Epithelial cell of proximal tubule (primary cell): ENCODE data around the gene TMCC2. TPM values are rescaled to one million over a fixed set of nuclear protein-coding genes. Genes with fewer than 3 reads are reported as not detected.
A peak's percentile ranks its signal among the peaks of the same experiment; 100 is the strongest.
"Not testable (repeated sequence)": the region's sequence is repeated elsewhere in the genome, so short reads cannot be mapped to it uniquely, and the experiment has no call there.

Experiments
- DNase-seq: peaks from one replicate; pipeline ENCODE4 v3.0.0-alpha.2; 2011; ENCODE audit warnings: low read depth
- H3K4me3 ChIP-seq: 2 replicates; pipeline ENCODE4 v1.5.1; 2011; ENCODE audit warnings: low read depth, mild to moderate bottlenecking, low read length
- CTCF ChIP-seq: conservative IDR thresholded peaks from 2 replicates; pipeline ENCODE4 v1.5.1; 2012; ENCODE audit warnings: low read depth, mild to moderate bottlenecking, low read length
- total RNA-seq: library from RNA; depleted of rRNA; stranded (reverse); fragments of >200 nt; gene quantifications from 2 replicates; pipeline ENCODE4 v1.2.3, GENCODE V29; 2015

Gene TMCC2
- total RNA-seq: 4.4 and 5.0 TPM in 2 replicates

DNA sequence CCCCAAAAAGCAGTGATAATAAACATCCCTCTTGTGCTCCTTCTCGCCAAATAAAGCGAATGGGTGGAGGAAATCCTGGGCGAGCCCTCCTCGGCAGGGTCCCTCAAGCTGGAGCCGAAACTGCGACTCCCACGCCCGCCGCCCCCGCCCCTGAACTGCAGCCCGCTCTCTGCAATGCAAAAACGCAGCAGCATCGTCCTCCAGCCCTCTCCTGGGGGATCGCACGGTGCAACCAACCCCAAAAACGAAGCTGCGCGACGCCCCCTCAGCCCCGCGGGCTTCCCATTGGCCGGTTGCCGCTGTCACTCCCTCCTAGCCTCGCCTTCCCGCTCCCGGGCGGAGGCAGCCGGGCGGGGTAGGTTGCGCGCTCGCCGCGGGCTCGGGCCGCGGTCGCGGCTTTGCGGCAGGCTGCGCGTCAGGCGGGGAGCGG, at the start of gene TMCC2:
TMCC2 (plus strand) TSS at position 363 of the 430 bp plus-strand sequence. CDS start 619 bp downstream, outside the sequence.
- DNase-seq: no peak
- no peak for TF ChIP-seq CTCF
- peak within 1 kb of the TSS; percentile 68 for H3K4me3 ChIP-seq

DNA sequence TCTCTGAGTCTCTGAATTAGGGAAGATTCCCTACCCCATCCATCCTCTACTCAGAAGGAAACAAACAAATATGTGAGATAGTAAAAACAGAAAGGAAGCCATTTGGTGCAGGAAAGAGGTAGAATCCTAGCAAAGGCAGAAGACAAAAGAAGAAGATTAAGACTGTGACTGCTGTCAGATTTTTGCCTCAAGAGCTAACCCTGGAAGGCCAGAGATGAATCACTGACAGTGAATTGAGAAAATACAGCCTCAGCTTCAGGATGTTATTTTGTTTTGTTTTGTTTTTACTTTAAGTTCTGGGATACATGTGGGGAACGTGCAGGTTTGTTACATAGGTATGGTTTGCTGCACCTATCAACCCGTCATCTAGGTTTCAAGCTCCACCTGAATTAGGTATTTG, 47.9 kb upstream of the TMCC2 start:
- no peak for DNase-seq
- H3K4me3 ChIP-seq: no peak overlapping the region
- no peak for TF ChIP-seq CTCF

GRCh38 chr1:205180331-205180730, 47.4 kb upstream of the TMCC2 start:
- H3K4me3 ChIP-seq, DNase-seq: not testable (repeated sequence)

- no peak for DNase-seq
- no peak overlapping the region for H3K4me3 ChIP-seq
- no peak for TF ChIP-seq CTCF
Measured at GRCh38 chr1:205182930-205183329, 44.8 kb upstream of the TMCC2 start.

DNA sequence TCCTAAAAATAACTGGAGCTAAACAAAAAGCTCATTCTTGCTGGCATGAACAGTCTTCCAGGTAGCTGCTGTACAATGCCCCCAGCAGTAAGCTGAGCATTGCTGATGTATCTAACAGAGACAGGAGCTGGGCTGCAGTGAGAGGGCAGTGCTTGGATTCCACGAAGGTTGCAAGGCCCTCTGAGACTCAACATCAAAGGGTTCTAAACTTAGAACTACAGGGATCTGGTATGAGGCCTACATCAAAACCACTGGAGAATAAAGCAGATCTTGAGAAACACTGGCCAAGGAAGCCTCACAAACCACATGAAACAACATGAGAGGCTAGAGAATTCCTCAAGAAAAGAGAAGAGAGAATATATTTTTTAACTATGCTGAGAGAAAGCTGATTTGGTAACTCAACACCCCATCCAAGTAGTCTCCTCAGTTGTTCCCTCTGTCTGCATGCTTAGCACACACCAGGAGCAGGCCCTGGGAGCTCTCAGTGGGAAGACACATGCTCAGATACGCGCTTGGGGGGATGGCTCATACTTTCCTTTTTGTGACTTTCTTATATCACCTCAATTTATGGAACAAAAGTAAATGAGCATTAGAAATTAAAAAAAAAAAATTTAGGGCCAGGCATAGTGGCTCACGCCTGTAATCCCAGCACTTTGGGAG, 43.9 kb upstream of the TMCC2 start:
- DNase-seq: no peak
- H3K4me3 ChIP-seq: no peak overlapping the region
- TF ChIP-seq CTCF: no peak

DNA sequence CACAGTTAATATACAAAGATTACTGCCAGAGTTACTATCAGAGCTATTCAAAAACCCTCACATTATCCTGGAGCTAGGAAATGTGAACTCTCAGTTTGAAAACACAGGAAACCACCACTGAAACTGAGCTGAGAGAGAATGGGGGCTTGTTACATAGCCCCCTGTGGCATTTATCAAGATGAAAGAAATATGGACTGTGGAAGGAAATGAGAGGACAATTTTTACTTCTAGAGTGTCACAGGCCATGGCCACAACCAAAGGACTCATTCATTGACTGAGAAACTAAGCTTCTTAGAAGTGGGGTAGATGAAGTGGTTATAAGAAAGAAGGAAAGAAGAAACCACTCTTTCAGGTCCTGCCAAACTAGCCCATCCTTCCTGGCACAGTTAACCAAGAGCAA, 41.6 kb upstream of the TMCC2 start:
- no peak for DNase-seq
- TF ChIP-seq CTCF: no peak
- H3K4me3 ChIP-seq: no peak overlapping the region

- TF ChIP-seq CTCF: no peak
- no peak for DNase-seq
- no peak overlapping the region for H3K4me3 ChIP-seq
Measured at GRCh38 chr1:205187420-205187819, 40.3 kb upstream of the TMCC2 start.
